Neutrophil (primary cell): ENCODE measurements around the gene OLA1.

Source experiments
- H3K27ac ChIP-seq: fragments of 200-600 bp; sonication (generic); 2 replicates; pipeline ENCODE4 v1.5.1; 2016; ENCODE audit warnings: mild to moderate bottlenecking, moderate library complexity
- H3K27me3 ChIP-seq: fragments of 200-600 bp; sonication (generic); 2 replicates; pipeline ENCODE4 v1.6.0; 2016; ENCODE audit warnings: mild to moderate bottlenecking
- H3K36me3 ChIP-seq: fragments of 200-600 bp; sonication (generic); 2 replicates; pipeline ENCODE4 v1.5.1; 2017
- H3K4me1 ChIP-seq, 2 experiments: fragments of 200-600 bp in 1 of 2; sonication (generic) in 1 of 2; 1 replicate in 1 of 2; 2 replicates in 1 of 2; pipeline versions ENCODE4 v1.5.1 to v1.6.1; 2013 to 2016; ENCODE audit warnings: low read depth in 1 of 2, low read length in 1 of 2, mild to moderate bottlenecking in 1 of 2, moderate library complexity in 1 of 2; ENCODE audit not compliant: control insufficient read depth in 1 of 2, insufficient read depth in 1 of 2
- H3K4me3 ChIP-seq, 2 experiments: fragments of 200-600 bp in 1 of 2; sonication (generic) in 1 of 2; 1 replicate in 1 of 2; 2 replicates in 1 of 2; pipeline ENCODE4 v1.5.1; 2013 to 2016; ENCODE audit warnings: low read depth in 1 of 2, low read length in 1 of 2, mild to moderate bottlenecking in 1 of 2, moderate library complexity in 1 of 2
- H3K9me3 ChIP-seq: fragments of 200-600 bp; sonication (generic); 2 replicates; pipeline ENCODE4 v1.5.1; 2016
- TF ChIP-seq, protein P1 (sequence below): fragments of 200-600 bp; sonication (generic); IDR thresholded peaks from 2 replicates; pipeline ENCODE4 v1.5.1; 2016; ENCODE audit warnings: antibody characterized with exemption

OLA1 gene

DNA sequence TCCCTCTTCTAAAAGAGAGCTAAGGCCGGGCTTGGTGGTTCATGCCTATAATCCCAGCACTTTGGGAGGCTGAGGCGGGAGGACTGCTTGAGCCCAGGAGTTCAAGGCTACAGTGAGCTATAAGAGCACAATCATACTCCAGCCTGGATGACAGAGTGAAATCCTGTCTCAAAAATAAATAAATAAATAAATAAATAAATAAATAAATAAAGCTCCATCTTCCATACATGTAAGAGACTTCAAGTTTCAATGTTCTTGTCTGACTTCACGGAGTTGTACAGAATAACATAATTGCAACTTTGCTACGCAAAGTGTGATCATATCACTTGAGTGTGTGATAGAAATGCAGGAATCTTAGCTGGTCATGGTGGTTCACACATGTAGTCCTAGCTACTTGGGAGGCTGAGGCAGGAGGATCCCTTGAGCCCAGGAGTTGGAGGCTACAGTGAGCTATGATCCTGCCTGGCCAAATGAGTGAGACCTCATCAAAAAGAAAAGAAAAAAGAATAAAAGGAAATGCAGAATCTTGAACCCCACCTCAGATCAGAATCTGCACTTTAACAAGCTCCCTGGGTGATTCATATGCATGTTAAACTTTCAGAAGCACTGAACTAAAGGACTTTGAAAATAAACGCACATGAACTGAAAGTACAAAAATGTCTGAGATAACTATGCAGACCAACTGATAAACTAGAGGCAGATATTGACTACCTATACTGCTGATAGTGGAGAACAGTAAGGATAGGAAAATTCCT is 159.4 kb downstream of the OLA1 start:
- Histone ChIP-seq H3K4me1 (no peaks in the 10 kb centered on the region), H3K9me3 (no peaks in the 10 kb centered on the region), H3K36me3 (no peaks in the 10 kb centered on the region), H3K27ac (no peak overlapping the region), H3K27me3 (no peaks in the 10 kb centered on the region), H3K4me3 (no peak overlapping the region)
- TF ChIP-seq, protein P1, sequence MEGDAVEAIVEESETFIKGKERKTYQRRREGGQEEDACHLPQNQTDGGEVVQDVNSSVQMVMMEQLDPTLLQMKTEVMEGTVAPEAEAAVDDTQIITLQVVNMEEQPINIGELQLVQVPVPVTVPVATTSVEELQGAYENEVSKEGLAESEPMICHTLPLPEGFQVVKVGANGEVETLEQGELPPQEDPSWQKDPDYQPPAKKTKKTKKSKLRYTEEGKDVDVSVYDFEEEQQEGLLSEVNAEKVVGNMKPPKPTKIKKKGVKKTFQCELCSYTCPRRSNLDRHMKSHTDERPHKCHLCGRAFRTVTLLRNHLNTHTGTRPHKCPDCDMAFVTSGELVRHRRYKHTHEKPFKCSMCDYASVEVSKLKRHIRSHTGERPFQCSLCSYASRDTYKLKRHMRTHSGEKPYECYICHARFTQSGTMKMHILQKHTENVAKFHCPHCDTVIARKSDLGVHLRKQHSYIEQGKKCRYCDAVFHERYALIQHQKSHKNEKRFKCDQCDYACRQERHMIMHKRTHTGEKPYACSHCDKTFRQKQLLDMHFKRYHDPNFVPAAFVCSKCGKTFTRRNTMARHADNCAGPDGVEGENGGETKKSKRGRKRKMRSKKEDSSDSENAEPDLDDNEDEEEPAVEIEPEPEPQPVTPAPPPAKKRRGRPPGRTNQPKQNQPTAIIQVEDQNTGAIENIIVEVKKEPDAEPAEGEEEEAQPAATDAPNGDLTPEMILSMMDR: no peak

- no peak overlapping the region for H3K27ac ChIP-seq
- no peaks in the 10 kb centered on the region for H3K4me1 ChIP-seq
- H3K4me3 ChIP-seq: no peak overlapping the region
- no peaks in the 10 kb centered on the region for H3K27me3 ChIP-seq
- H3K36me3 ChIP-seq: no peaks in the 10 kb centered on the region
- TF ChIP-seq, protein P1: no peak
- H3K9me3 ChIP-seq: no peaks in the 10 kb centered on the region
These were observed 161.6 kb downstream of the OLA1 start for GRCh38 chr2:174086708-174087107.

DNA sequence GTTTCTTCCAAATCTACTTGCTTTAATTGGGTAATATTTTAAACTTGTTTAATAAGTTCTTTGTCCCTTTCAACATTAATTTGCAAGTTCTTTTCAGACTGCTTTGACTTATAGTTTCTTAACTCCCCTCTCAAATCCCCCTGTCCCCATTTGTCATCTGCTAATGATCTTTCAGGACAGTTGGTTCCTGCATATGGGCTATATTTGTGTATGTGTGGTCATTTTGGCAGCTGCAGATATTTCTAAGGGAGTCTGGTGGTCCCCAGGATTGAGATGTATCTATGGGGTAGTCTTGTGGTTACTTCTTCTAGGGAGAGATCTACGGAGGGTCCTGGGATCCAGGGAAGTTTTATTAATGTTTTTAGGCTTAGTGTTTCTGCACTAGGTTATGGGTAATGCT is 162.6 kb downstream of the OLA1 start:
- H3K9me3 ChIP-seq: no peaks in the 10 kb centered on the region
- H3K27ac ChIP-seq: no peak overlapping the region
- H3K27me3 ChIP-seq: no peaks in the 10 kb centered on the region
- H3K4me1 ChIP-seq: no peaks in the 10 kb centered on the region
- no peaks in the 10 kb centered on the region for H3K36me3 ChIP-seq
- TF ChIP-seq, protein P1: no peak
- H3K4me3 ChIP-seq: no peak overlapping the region

DNA sequence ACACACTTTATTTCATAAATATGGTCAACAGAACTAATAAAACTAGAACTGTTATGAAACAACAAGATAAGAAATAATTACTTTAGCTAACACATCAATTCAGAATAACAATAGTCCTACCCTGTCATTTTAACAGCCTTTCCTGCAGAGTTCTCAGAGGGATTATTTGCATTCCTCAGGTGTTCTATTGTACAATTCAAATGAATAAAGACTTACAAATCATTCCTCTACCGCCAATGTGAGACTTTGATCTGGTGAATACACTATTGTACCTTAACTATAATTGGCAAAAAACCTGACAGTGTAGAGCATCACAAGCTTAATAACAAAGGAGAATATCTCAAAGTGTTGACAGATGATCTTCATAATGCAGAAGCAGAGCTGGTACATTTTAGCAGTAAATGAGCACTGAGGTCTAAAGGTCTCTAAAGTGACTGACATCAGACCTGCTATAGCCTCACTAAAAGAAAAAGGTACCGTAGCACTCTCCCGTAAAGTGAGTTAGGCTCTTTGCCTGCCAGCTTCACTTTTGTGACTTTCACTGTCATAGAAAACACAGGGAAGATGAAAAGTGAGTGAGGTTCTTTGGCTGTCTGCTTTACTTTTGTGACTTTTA is 164.4 kb downstream of the OLA1 start:
- no peaks in the 10 kb centered on the region for H3K4me1 ChIP-seq
- no peaks in the 10 kb centered on the region for H3K9me3 ChIP-seq
- H3K27me3 ChIP-seq: no peaks in the 10 kb centered on the region
- no peak overlapping the region for H3K4me3 ChIP-seq
- H3K27ac ChIP-seq: no peak overlapping the region
- no peaks in the 10 kb centered on the region for H3K36me3 ChIP-seq
- TF ChIP-seq, protein P1: no peak

DNA sequence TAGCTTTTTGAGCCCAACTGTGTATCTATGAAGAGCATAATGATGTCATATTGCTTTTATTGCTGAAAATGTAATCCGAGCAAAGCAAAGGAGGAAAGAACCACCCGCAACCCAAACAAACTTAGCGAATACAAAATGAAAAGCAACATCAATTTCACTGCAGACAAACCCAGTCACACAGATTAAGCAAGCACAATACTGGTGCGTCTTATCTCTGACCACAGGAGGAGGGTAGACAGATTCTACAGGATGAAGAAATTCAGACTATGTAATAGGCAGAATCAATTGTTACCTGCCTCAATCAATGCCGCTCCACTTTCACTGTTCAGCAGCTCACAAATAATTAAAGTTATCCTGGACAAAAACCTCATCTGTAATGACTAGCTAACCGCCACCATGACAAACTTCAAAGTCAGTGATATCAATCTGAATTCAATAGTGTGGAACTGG is 167.6 kb downstream of the OLA1 start:
- H3K27ac ChIP-seq: no peak overlapping the region
- no peaks in the 10 kb centered on the region for H3K36me3 ChIP-seq
- no peaks in the 10 kb centered on the region for H3K9me3 ChIP-seq
- TF ChIP-seq, protein P1: no peak
- no peak overlapping the region for H3K4me3 ChIP-seq
- no peaks in the 10 kb centered on the region for H3K27me3 ChIP-seq
- H3K4me1 ChIP-seq: no peaks in the 10 kb centered on the region
